Measurements from ENCODE around the gene WDR45B.

Gene WDR45B

GRCh38 chr17:82662711-82663261 is 14.5 kb upstream of the WDR45B start:
- TF ChIP-seq ZFX (IDR thresholded peaks at IDR 0.05; ENCODE audit: borderline replicate concordance) (no peak), CTCF (IDR thresholded peaks at IDR 0.05) (no peak)
- no peak overlapping the region for H3K27ac ChIP-seq

GRCh38 chr17:82661717-82662683 is 13.8 kb upstream of the WDR45B start:
- TF ChIP-seq ZFX (IDR thresholded peaks at IDR 0.05; ENCODE audit: borderline replicate concordance): no peak
- TF ChIP-seq CTCF (IDR thresholded peaks at IDR 0.05): no peak
- no peak overlapping the region for H3K27ac ChIP-seq

GRCh38 chr17:82659886-82660285 is 11.6 kb upstream of the WDR45B start:
- TF ChIP-seq ZFX (IDR thresholded peaks at IDR 0.05; ENCODE audit: borderline replicate concordance) (no peak), CTCF (IDR thresholded peaks at IDR 0.05) (no peak)
- H3K27ac ChIP-seq: no peak overlapping the region

- no peak overlapping the region for H3K27ac ChIP-seq
- TF ChIP-seq CTCF (IDR thresholded peaks at IDR 0.05): no peak
- no peak for TF ChIP-seq ZFX (IDR thresholded peaks at IDR 0.05; ENCODE audit: borderline replicate concordance)
Observed at GRCh38 chr17:82658796-82659452, 10.7 kb upstream of the WDR45B start.

- no peak for TF ChIP-seq CTCF (IDR thresholded peaks at IDR 0.05)
- TF ChIP-seq ZFX (IDR thresholded peaks at IDR 0.05; ENCODE audit: borderline replicate concordance): no peak
- no peak overlapping the region for H3K27ac ChIP-seq
Observed at GRCh38 chr17:82658331-82658730, 10.1 kb upstream of the WDR45B start.

- TF ChIP-seq CTCF (IDR thresholded peaks at IDR 0.05): no peak
- TF ChIP-seq ZFX (IDR thresholded peaks at IDR 0.05; ENCODE audit: borderline replicate concordance): no peak
- H3K27ac ChIP-seq: no peak overlapping the region
Observed at GRCh38 chr17:82657926-82658325, 9.7 kb upstream of the WDR45B start.
